WTC11 (cell line): ENCODE measurements around the gene SAYSD1.

Source experiments
- KAT7 ChIP-seq: sonication (generic); formaldehyde crosslinking; IDR thresholded peaks from 2 replicates; pipeline ENCODE4 v1.8.1; 2023; ENCODE audit warnings: missing genetic modification reagents, mild to moderate bottlenecking, borderline replicate concordance
- NFYB ChIP-seq: sonication (generic); formaldehyde crosslinking; conservative IDR thresholded peaks from 2 replicates; pipeline ENCODE4 v1.8.0; 2022; ENCODE audit warnings: low read depth, missing genetic modification reagents
- ZNF317 ChIP-seq: sonication (generic); formaldehyde crosslinking; IDR thresholded peaks from 2 replicates; pipeline ENCODE4 v1.8.1; 2023; ENCODE audit warnings: low read depth, mild to moderate bottlenecking, moderate library complexity, missing genetic modification reagents, borderline replicate concordance
- TF ChIP-seq, protein P1 (sequence below): fragments of 200-600 bp; IDR thresholded peaks from 2 replicates; pipeline ENCODE4 v1.8.0; 2022; ENCODE audit warnings: antibody characterized with exemption

DNA sequence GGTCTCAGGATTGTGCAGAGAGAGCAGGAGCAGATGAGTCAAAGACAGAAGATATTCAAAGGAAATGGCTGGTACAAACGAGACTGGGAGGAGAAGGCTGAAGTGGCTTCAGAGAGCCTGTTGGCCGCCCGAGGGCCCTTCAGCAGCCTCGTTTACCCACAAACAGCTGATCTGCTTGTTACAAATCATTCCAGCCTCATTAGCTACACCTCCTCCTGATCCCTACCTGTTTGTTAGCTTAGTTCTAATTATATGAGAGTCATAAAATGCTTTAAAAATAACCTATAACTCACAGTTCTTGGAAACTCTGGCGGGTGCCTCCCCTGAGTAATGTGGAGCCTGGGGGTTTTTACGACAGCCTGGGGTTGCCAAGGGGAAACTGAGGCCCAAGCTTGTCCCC is 53.8 kb downstream of the SAYSD1 start:
- TF ChIP-seq NFYB (CRISPR knock-in tag): no peak
- no peak for TF ChIP-seq ZNF317 (CRISPR knock-in tag)
- TF ChIP-seq, protein P1, sequence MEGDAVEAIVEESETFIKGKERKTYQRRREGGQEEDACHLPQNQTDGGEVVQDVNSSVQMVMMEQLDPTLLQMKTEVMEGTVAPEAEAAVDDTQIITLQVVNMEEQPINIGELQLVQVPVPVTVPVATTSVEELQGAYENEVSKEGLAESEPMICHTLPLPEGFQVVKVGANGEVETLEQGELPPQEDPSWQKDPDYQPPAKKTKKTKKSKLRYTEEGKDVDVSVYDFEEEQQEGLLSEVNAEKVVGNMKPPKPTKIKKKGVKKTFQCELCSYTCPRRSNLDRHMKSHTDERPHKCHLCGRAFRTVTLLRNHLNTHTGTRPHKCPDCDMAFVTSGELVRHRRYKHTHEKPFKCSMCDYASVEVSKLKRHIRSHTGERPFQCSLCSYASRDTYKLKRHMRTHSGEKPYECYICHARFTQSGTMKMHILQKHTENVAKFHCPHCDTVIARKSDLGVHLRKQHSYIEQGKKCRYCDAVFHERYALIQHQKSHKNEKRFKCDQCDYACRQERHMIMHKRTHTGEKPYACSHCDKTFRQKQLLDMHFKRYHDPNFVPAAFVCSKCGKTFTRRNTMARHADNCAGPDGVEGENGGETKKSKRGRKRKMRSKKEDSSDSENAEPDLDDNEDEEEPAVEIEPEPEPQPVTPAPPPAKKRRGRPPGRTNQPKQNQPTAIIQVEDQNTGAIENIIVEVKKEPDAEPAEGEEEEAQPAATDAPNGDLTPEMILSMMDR: no peak
- TF ChIP-seq KAT7 (CRISPR knock-in tag): no peak
